DMS53 treated with DMSO at 0.1 percent for 48 hours (cell line): Measurements from ENCODE around the gene ENPP6.
A peak's percentile ranks its signal among the peaks of the same experiment; 100 is the strongest.

Experiments used
- DNase-seq: peaks from one replicate; lab custom pipeline; 2025; ENCODE audit not compliant: unreplicated experiment; lab: John Stamatoyannopoulos, UW

ENPP6 gene

GRCh38 chr4:184217634-184218033, at the start of gene ENPP6:
TSS of gene ENPP6 (minus strand) at chr4:184217873. CDS start at chr4:184217819, 54 bp downstream.
- no peak for DNase-seq

DNA sequence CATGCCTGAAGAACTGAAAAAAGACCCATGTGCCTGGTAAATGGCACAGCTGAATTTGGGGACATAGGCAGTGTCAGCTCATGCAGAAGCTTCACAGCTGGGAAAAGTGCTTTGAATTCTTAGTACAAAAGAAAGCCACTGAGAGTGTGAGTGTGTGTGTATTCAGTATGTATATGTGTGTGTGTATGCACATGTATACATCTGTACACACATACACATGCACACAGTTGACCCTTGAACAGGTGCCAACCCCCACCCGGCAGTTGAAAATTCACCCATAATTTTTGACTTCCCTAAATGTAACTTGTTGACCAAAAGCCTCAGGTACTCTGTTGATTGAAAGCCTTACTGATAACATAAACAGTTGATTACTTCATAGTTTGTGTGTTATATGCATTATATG, 49.5 kb upstream of the ENPP6 start:
- DNase-seq: no peak

GRCh38 chr4:184265546-184266351, 48.1 kb upstream of the ENPP6 start:
- peak; percentile 84 for DNase-seq

DNA sequence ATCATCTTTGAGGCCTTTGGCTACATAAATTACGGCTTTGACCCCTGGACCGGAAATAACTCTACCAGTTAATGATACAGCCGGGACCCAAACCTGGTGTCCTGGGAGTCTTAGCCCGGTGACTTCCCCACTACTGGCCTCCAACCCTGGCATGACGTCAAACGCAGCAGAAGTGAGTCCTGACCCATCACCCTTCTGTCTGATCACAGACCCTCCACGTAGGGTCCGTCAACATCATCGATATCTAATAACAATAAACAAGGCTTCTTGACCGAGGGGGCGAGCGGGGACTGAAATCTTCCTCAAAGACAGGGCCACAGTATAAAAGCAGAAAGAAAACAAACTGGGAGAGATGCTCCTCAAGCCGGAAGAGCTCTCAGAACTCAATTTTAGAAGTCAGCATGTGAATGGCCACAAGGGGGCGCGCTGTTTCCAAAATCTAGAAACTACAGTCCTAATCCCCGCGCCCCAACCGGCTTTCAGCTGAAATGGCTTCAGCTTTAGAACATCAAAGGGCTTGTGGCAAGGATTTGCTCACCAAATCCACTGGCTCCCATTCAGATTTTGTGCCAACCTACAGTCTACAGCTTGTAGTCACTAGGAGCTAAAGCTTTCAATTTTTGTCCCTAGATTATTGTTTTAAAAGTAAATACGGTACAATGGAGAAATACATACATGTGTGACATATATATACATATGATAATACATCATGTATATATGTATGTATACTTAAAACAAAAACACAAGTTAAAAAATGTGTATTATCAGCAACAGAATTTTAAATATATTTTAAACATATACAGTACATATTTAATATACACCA, 46.4 kb upstream of the ENPP6 start:
- peak; percentile 76 for DNase-seq

DNA sequence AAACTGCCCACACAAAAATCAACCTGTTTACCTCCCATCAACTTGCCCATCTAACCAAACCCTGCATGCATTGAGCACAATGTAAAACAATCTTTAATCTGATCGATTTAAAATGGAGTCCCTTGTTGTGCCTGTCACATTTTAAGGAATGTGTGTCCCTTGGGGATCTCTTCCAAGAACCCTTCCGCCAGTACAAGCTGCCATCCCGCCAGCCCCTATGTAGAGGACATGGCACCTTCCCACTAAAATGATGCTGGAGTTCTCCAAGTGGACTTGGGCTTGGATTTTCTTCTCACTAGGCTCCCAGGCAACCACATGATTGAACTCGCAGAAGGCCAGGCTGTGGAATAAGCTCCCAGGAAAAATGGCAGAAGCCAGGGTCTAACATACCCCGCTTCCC, 45.8 kb upstream of the ENPP6 start:
- DNase-seq: no peak

GRCh38 chr4:184262901-184263300, 45.2 kb upstream of the ENPP6 start:
- no peak for DNase-seq

DNA sequence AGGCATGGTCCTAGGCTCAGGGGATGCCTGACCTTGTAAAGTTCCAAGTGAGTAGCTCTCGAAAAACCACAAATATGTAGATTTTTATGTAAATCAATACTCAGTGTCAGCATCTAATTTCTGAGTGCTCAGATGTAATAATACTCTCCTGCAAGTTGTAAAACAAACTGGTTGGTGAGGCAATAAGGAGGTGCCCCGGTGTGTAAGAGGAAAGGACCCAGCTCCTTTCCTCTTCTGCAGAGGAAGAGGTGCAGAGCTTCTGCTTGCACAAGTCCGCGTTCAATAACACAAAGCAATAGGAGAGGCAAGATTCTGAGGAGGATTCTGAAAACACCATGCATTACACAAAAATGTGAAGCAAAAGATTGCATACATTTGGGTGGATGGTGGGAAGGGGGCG, 43.6 kb upstream of the ENPP6 start:
- no peak for DNase-seq

- no peak for DNase-seq
These were observed 42.2 kb upstream of the ENPP6 start for GRCh38 chr4:184259866-184260265.

- no peak for DNase-seq
These were observed 41.4 kb upstream of the ENPP6 start for GRCh38 chr4:184259081-184259480.

DNA sequence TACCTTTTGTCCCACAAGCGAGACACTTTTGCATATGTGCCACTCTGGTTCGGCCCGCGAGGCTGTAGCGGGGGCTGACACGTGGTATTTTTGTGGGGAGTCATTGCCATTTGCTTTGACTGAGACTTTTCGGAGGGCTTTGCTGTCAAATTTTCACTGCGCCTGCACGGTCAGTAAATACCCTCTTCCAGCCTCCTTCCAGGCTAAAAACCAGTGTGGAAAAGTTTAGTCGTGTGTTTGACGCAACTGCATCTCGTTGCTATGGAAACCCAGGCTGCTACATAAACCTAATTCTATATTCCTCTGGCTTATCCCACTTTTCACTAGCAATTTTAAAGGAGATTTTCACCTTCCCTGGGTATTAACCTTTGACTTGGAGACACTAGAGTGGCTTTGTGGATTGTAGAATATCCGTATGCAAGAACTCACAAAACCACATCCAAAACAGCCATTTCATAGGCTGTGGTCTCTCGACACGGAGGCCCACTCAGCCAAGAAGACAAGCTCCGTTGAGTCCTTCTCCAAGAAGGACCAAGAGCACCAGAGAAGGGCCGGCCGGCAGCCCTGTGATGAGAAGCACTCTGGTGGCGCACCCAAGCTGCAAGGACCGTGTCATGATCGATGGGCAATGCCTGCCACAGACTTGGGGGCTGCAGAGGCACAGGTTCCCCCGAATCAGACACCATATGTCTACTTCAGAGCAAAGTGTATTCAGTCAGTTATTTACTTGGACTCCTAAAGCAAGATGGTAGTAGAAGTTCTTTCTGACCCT, 38.4 kb upstream of the ENPP6 start:
- DNase-seq: no peak

GRCh38 chr4:184255361-184255760, 37.7 kb upstream of the ENPP6 start:
- no peak for DNase-seq

DNA sequence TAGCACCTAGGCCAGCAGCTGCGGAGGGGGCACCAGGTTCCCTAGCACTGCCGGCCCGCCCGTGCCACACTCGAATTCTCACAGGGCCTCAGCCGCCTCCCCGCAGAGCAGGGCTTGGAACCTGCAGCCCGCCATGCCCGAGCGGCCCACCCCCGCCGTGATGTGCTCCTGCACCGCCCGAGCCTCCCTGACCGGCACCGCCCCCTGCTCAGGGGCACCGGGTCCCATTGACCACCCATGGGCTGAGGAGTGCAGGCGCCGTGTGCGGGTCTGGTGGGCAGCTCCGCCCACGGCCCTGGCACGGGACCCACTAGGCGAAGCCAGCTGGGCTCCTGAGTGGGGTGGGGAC, 35.4 kb upstream of the ENPP6 start:
- no peak for DNase-seq

DNA sequence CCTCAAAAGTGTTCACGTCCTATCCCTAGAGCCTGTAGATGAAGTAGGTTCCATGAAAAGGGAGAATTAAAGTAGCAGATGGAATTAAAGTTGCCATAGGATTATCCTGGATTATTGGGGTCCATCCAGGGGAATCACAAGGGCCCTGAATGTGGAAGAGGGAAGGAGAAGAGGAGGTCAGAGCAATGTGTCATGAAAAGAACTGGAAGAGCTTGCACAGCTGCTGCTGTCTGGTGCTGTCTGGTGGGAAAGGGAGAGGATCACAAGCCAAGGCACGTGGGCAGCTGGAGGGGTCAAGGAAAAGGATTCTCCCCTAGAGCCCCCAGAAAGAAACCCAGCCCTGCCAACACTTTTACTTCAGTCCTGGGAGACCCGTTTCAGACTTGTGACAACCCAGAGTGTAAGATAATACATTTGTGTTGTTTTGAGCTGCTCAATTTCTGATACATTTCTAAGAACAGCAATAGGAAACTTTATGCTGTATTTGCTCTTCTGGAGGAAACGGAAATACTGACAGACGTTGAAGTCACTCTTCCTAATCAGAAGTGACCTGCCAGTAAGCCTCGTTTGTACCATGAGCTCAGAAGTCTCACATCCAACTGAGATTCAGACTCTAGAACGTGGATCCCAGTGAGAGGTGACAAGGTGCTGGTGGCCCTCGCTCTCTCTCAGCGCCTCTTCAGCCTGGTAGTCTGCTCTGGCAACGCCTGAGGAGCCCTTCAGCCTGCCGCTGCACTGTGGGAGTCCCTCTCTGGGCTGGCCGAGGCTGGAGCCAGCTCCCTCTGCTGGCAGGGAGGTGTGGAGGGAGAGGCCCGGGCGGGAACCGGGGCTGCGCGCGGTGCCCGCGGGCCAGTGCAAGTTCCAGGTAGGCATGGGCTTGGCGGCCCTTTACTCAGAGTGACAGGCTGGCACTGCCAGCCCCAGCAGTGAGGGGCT, 34.7 kb upstream of the ENPP6 start:
- DNase-seq: no peak

GRCh38 chr4:184251670-184251980, 34.0 kb upstream of the ENPP6 start:
- DNase-seq: no peak

DNA sequence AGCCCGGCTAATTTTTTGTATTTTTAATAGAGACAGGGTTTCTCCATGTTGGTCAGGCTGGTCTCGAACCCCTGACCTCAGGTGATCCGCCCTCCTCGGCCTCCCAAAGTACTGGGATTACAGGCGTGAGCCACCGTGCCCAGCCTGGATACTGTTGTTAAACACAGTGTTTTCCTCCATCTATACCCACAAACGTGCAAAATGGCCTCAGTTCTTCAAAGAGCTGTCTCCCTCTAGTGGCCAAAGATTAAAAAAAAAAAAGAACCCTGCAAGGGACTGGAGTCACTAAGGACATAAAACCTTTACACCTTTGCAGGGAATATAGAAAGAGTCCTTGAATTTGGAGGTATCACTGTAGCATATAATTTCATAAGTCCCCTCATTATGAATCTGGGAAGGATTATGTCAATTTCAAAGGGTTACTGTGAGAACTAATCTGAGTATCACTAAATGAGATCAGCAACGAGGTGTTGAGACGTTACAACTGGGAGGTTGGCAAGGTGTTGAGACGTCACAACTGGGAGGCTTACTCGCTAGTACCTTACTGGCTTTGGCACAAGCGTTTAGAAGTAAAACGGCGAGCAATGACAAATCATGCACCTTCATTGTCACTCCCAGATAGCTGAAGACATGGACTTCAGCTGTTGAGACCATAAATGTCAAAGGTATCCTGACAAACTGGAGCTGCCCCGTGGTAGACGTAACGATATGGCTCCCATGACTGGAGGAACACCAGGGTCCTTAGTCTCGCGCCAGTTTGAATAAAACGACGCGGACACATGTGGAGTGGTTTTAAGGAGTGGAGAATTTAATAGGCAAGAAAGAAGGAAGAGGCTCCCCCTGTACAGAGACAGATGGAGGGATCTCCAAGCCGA, 33.4 kb upstream of the ENPP6 start:
- DNase-seq: peak; percentile 39

DNA sequence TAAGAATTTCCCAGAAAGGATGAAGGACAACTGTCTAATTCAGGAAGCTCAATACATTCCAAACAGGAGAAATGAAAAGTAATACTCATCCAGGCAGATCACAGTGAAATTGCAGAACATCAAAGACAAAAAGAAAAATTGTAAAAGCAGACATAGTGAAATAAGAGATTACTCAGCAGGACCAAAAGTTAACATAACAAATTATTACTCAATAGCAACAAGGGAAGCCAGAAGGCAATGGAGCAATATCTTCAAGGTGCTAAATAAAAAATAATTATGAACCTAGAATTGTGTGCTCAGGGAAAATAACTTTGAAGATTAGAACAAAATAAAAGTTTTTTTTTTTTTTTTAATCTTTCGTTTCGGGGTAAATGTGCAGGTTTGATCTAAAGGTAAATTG, 30.5 kb upstream of the ENPP6 start:
- DNase-seq: no peak

DNA sequence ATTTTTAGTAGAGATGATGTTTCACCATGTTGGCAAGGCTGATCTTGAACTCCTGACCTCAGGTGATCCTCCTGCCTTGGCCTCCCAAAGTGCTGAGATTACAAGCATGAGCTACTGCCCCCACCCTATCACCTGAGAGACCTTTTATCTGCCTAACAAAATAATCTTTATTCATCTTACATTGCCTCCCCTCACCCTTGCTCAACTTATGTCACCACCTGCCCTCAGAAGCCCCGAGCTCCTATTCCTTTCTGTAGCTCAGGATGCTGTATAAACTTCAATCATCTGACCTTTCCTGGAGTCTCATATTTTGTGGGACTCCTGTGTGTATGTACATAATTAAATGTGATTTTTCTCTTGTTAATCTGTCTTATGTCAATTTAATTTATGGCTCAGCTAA, 29.7 kb upstream of the ENPP6 start:
- DNase-seq: no peak

GRCh38 chr4:184246426-184246825, 28.8 kb upstream of the ENPP6 start:
- DNase-seq: no peak

DNA sequence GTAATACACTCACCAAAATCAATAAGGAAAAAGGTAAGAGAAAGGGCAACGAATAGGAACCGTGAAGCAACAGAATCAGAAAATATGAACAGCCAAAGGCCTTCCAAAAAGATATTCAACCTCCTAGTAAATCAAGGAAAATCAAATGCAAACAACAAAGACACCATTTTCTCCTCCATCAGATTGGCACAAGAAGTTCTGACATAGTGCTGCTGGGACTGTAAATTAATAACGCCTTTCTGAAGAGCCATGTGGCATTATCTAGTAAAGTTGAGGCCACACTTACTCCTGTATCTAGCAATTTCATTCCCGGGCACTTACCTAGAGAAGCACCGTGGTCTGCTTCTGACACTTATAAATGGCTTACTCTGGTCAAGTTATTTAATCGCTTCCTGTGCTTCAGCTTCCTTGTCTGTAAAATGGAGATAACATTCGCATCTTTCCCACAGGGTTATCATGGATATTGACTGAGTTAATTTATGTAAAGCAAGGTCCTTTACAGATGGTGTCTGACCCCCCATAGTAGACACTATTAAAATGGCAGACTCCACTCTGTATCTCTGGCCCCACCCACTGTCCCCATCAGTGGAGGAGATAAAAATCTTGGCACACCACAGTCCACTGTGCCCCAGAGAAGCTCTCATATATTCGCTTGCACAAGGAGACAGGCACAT, 20.5 kb upstream of the ENPP6 start:
- no peak for DNase-seq
